KG1 (cell line): Measurements from ENCODE around the gene HSPA1L.

Experiments
- DNase-seq: peaks from one replicate; lab custom pipeline; 2025; lab: John Stamatoyannopoulos, UW

Gene HSPA1L

GRCh38 chr6:31763619-31763940, 51.5 kb downstream of the HSPA1L start:
- DNase-seq = no peak

GRCh38 chr6:31762878-31763618, 52.0 kb downstream of the HSPA1L start:
- DNase-seq = no peak

- DNase-seq = no peak
Observed at GRCh38 chr6:31762356-31762755, 52.7 kb downstream of the HSPA1L start, which contains the start of gene SAPCD1. Gene SAPCD1, plus strand, starts transcription at chr6:31762656. Its CDS starts 399 bp downstream, at chr6:31763055.

- DNase-seq = no peak
Observed at GRCh38 chr6:31761343-31761742, 53.7 kb downstream of the HSPA1L start.

GRCh38 chr6:31760790-31761189, 54.3 kb downstream of the HSPA1L start:
- no peak for DNase-seq
